Rectal smooth muscle tissue (tissue), 1 donor: ENCODE results near the gene SPINDOC.
A peak's percentile ranks its signal among the peaks of the same experiment; 100 is the strongest.

Source experiments
- H3K27ac ChIP-seq: one replicate; pipeline ENCODE4 v1.7.0; 2013; ENCODE audit warnings: low read depth, low read length, inconsistent platforms
- H3K27me3 ChIP-seq: one replicate; pipeline ENCODE4 v1.7.0; 2013; ENCODE audit warnings: low read length; ENCODE audit not compliant: control insufficient read depth, insufficient read depth
- H3K36me3 ChIP-seq: one replicate; pipeline ENCODE4 v1.7.0; 2013; ENCODE audit warnings: low read length; ENCODE audit not compliant: control insufficient read depth, insufficient read depth
- H3K4me1 ChIP-seq: one replicate; pipeline ENCODE4 v1.7.0; 2013; ENCODE audit warnings: low read length; ENCODE audit not compliant: control insufficient read depth, insufficient read depth
- H3K4me3 ChIP-seq: one replicate; pipeline ENCODE4 v1.7.0; 2013; ENCODE audit warnings: low read length
- H3K9ac ChIP-seq: one replicate; pipeline ENCODE4 v1.7.0; 2013; ENCODE audit warnings: low read length

SPINDOC gene

GRCh38 chr11:63826471-63827190, 13.4 kb downstream of the SPINDOC start:
- Histone ChIP-seq H3K36me3 (peaks cover 5% of the 10 kb centered on the region), H3K4me1 (no peaks in the 10 kb centered on the region), H3K27ac (no peak overlapping the region), H3K27me3 (no peaks in the 10 kb centered on the region), H3K9ac (no peak overlapping the region), H3K4me3 (no peak overlapping the region)

GRCh38 chr11:63829823-63830489, 16.7 kb downstream of the SPINDOC start:
- Histone ChIP-seq H3K4me1 (no peaks in the 10 kb centered on the region), H3K4me3 (no peak overlapping the region), H3K27ac (no peak overlapping the region), H3K9ac (no peak overlapping the region), H3K27me3 (no peaks in the 10 kb centered on the region), H3K36me3 (peaks cover 3% of the 10 kb centered on the region)

- Histone ChIP-seq H3K27me3 (no peaks in the 10 kb centered on the region), H3K4me1 (no peaks in the 10 kb centered on the region), H3K27ac (no peak overlapping the region), H3K36me3 (peaks cover 3% of the 10 kb centered on the region), H3K4me3 (no peak overlapping the region), H3K9ac (no peak overlapping the region)
Observed at GRCh38 chr11:63831326-63831725, 18.1 kb downstream of the SPINDOC start.

GRCh38 chr11:63832336-63832735, 19.1 kb downstream of the SPINDOC start:
- Histone ChIP-seq H3K9ac (no peak overlapping the region), H3K4me3 (no peak overlapping the region), H3K27ac (no peak overlapping the region), H3K27me3 (no peaks in the 10 kb centered on the region), H3K36me3 (no peaks in the 10 kb centered on the region), H3K4me1 (no peaks in the 10 kb centered on the region)

GRCh38 chr11:63833048-63833447, 19.8 kb downstream of the SPINDOC start:
- Histone ChIP-seq H3K9ac (no peak overlapping the region), H3K27ac (no peak overlapping the region), H3K27me3 (no peaks in the 10 kb centered on the region), H3K4me1 (no peaks in the 10 kb centered on the region), H3K4me3 (no peak overlapping the region), H3K36me3 (no peaks in the 10 kb centered on the region)

GRCh38 chr11:63834535-63835157, 21.4 kb downstream of the SPINDOC start:
- no peaks in the 10 kb centered on the region for H3K27me3 ChIP-seq
- no peaks in the 10 kb centered on the region for H3K4me1 ChIP-seq
- no peak overlapping the region for H3K9ac ChIP-seq
- H3K27ac ChIP-seq: no peak overlapping the region
- no peaks in the 10 kb centered on the region for H3K36me3 ChIP-seq
- no peak overlapping the region for H3K4me3 ChIP-seq

- Histone ChIP-seq H3K27ac (no peak overlapping the region), H3K27me3 (no peaks in the 10 kb centered on the region), H3K4me1 (no peaks in the 10 kb centered on the region), H3K4me3 (no peak overlapping the region), H3K36me3 (no peaks in the 10 kb centered on the region), H3K9ac (no peak overlapping the region)
Observed at GRCh38 chr11:63835158-63835545, 21.9 kb downstream of the SPINDOC start.

- no peak overlapping the region for H3K4me3 ChIP-seq
- H3K9ac ChIP-seq: no peak overlapping the region
- no peak overlapping the region for H3K27ac ChIP-seq
- H3K4me1 ChIP-seq: peaks cover 11% of the 10 kb centered on the region
- H3K36me3 ChIP-seq: no peaks in the 10 kb centered on the region
- no peaks in the 10 kb centered on the region for H3K27me3 ChIP-seq
Observed at GRCh38 chr11:63837027-63837688, 23.9 kb downstream of the SPINDOC start.

GRCh38 chr11:63837739-63838138, 24.5 kb downstream of the SPINDOC start:
- Histone ChIP-seq H3K36me3 (no peaks in the 10 kb centered on the region), H3K27ac (peak overlapping the region; percentile 67), H3K9ac (no peak overlapping the region), H3K4me1 (peaks cover 11% of the 10 kb centered on the region), H3K4me3 (peak overlapping the region; percentile 49), H3K27me3 (no peaks in the 10 kb centered on the region)

- H3K36me3 ChIP-seq: no peaks in the 10 kb centered on the region
- H3K9ac ChIP-seq: peak overlapping the region; percentile 34
- H3K4me1 ChIP-seq: peaks cover 11% of the 10 kb centered on the region
- peak overlapping the region; percentile 49 for H3K4me3 ChIP-seq
- H3K27me3 ChIP-seq: no peaks in the 10 kb centered on the region
- H3K27ac ChIP-seq: peak overlapping the region; percentile 67
Observed at GRCh38 chr11:63838150-63838677, 25.0 kb downstream of the SPINDOC start.

GRCh38 chr11:63838678-63839507, 25.6 kb downstream of the SPINDOC start, which contains the start of gene MARK2:
TSS of gene MARK2 (plus strand) at chr11:63839110. CDS start at chr11:63839507, 397 bp downstream.
- peaks cover 11% of the 10 kb centered on the region for H3K4me1 ChIP-seq
- peak within 1 kb of the TSS; percentile 80 for H3K9ac ChIP-seq
- no peaks in the 10 kb centered on the region for H3K27me3 ChIP-seq
- H3K36me3 ChIP-seq: no peaks in the 10 kb centered on the region
- peak within 1 kb of the TSS; percentile 67 for H3K27ac ChIP-seq
- peak within 1 kb of the TSS; percentile 82 for H3K4me3 ChIP-seq
